HG03457 (cell line): ENCODE measurements around the gene ACTG1.
"Not testable (repeated sequence)": the region's sequence is repeated elsewhere in the genome, so short reads cannot be mapped to it uniquely, and the experiment has no call there.

Source experiments
- ATAC-seq: cut with Tn5 transposase; IDR thresholded peaks from one replicate; pipeline ENCODE4 v1.9.1; 2021; ENCODE audit warnings: moderate number of reproducible peaks; ENCODE audit not compliant: unreplicated experiment

The ACTG1 gene

GRCh38 chr17:81533339-81534141 is 20.9 kb upstream of the ACTG1 start:
- ATAC-seq = no peak

- ATAC-seq = no peak
These were observed 20.1 kb upstream of the ACTG1 start for GRCh38 chr17:81532490-81533287.

DNA sequence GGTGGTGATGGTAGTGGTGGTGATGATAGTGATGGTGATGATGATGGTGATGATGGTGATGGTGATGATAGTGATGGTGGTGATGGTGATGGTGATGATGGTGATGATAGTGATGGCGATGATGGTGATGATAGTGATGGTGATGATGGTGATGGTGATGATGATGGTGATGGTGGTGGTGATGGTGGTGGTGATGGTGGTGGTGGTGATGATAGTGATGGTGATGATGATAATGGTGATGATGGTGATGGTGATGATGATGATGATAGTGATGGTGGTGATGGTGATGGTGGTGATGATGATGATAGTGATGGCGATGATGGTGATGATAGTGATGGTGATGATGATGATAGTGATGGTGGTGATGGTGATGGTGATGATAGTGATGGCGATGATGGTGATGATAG is 19.4 kb upstream of the ACTG1 start:
- not testable (repeated sequence) for ATAC-seq

GRCh38 chr17:81531013-81531412 is 18.4 kb upstream of the ACTG1 start:
- not testable (repeated sequence) for ATAC-seq

GRCh38 chr17:81529437-81529803 is 16.8 kb upstream of the ACTG1 start:
- ATAC-seq = no peak

DNA sequence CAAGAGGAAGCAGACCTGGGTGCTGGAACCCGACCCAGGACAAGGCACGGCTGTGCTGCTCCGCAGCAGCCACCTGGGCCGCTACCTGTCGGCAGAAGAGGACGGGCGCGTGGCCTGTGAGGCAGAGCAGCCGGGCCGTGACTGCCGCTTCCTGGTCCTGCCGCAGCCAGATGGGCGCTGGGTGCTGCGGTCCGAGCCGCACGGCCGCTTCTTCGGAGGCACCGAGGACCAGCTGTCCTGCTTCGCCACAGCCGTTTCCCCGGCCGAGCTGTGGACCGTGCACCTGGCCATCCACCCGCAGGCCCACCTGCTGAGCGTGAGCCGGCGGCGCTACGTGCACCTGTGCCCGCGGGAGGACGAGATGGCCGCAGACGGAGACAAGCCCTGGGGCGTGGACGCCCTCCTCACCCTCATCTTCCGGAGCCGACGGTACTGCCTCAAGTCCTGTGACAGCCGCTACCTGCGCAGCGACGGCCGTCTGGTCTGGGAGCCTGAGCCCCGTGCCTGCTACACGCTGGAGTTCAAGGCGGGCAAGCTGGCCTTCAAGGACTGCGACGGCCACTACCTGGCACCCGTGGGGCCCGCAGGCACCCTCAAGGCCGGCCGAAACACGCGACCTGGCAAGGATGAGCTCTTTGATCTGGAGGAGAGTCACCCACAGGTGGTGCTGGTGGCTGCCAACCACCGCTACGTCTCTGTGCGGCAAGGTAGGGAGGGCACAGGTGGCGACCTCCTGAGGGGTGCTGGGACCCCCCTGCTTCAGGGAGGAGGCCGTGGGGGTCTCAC is 16.2 kb upstream of the ACTG1 start:
- no peak for ATAC-seq

GRCh38 chr17:81528384-81528650 is 15.7 kb upstream of the ACTG1 start:
- ATAC-seq = no peak

- ATAC-seq = no peak
These were observed 15.2 kb upstream of the ACTG1 start, which contains the start of gene FSCN2 for GRCh38 chr17:81527591-81528383. Gene FSCN2 (plus strand): TSS chr17:81528377. CDS start chr17:81528532, 155 bp downstream.

DNA sequence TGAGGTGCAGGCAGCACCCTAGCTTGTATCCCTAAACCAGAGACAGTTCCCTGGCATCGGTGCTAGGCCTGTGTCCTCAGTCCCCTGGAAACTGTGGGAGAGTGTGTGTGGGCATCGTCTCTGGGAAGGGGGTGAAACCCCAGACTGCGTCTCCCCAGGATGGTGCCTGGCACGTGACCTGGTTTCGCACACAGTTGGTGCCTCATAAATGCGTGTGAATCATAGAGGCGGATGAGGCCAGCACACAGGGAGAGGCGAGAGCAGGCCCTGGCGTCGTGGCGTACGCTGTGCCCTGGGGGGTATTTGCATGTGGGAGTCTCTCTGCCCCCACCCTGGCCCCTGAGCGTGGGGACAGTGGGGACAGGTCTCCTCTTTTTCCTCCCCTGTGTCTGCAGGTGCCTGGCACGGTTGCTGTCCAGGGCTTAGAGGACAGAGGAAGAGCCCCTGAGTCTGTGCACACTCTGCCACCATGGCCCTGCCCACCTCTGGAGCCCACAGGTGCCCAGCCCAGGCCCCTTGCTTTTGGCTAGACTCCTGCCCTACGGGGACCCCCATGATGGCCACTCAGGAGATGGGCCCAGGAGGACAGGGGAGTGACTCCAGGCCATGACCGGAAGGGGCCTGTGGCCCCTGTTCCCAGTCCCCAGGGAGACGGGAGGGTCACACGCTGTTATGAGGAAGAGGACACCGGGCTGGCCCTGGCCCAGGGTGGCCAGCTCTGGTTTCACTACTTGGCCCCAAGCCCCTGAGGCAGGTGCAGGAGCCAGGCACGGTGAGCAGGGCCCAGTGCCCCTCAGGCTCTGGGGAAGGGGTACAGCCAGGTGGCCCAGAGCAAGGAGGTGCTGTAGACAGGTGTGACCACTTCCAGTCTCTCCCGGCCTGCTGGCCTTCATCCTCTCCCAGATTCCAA is 14.3 kb upstream of the ACTG1 start:
- ATAC-seq = no peak

DNA sequence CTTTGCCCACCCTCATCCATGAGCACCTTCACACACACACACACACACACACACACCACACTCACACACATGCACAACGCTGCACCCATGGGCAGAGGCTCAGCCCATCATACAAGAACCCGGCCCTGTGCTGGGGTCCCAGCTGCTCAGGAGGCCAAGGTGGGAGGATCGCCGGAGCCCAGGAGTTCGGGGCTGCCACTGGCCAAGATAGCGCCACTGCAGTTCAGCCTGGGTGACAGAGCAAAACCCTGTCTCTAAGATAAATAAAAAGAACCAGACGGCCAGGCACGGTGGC is 12.2 kb upstream of the ACTG1 start:
- ATAC-seq = no peak

DNA sequence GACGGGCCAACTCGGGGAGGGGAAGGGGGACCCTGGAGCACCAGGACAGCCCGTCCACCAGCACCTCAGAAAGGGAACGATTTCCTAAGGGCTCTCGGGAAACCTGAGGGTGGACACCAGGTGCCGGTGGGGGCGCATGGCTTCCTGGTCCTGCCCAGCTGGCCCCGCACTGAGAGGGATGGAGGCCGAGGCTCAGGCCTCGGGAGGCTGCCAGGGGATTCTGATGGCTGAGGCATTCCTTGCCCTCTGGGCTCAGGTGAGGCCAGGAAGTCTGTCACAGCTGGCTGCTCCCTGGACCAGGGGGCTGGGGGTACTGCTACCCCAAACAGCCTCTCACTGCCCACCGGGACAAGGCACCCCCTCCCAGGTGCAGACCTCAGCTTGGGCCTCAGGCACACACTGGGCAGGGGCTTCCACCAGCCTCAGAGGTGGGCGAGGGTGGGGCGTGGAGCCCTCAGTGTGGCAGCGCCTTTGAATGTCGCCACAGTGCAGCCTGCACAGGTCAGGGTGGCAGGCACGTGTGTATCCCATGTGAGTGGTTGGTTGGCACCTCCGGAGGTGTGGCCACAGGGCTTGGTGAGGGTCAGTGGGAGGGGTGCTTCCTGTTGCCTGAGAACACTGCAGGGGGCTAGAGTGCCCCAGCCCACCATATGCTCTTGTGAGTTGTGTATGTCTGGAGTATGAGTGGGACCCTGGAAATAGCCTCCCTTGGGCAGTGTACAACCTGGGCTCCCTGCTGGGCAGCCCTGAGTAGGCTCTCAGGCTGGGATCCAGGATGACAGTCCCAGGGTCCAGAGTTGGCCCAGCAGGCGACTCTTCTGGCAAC is 11.7 kb upstream of the ACTG1 start:
- ATAC-seq = no peak

DNA sequence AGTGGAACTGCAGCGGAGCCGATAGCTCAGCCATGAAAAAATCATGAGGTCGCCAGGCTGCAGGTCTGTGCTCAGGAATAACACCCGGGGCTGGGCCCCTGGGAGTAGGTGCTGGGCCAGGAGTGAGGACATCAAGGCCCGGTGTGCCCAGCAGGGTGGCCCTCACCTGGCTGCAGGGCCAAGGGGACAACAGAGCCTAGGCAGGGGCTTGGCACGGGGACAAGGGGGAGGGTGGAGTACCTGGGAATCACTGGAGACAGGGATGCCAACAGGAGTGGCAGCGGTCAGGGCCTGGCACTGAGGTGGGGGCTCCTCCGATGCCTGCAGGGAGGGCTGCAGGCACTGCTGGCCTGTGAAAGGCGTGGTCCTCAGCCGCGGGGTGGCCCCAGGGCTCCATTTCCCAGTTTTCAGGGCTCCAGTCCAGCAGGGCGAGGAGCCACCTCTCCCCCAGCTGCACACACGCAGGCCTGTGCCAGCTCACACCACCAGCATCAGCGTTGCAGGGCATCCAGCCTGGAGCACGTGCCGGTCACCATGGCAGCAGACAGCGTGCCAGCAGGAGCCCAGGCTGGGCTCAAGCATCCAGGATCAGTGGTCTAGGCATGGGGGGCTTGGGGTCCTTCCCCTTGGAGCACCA is 10.9 kb upstream of the ACTG1 start:
- ATAC-seq = no peak

DNA sequence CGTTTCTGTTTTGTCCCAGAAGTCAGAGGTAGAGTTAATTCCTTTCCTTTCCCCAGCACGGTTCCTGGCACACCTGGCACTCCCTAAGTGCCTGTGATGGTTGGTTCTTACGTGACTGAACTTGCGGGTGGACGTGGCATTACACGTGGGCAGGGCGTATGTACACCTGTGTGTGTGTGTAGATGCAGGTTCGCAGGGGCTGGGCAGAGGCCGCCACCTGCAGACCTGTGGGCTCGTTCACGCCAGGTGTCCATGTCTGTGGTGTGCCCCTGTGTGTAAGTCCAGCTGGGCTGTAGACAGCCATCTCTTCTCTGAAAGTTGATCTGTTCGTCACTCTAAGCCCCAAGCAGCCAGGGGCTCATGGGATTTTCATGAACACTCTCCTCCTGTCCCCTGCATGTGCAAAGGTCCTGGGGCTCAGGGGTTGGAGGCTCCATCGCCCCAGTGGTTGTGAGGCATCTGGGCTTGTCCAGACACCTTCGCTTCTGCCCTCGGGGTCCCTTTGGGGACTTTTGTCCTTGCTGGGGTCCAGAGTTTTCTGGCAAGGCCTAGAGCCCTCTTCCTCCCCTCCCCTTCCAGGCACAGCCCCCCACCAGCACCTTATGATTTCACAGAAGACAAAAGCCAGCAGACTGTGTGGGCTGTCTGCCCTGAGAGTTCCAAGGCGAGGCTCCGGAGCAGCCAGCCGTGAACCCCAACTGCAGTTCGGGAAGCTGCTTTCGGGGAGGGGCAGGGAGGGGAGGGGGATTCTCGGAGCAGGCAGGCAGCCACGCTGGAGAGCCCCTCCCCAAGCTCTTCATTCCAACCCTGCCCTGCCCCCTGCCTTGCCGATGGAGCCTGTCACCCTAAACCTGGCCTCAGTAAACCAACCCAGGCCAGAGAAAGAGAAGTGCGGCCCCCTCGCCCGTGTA is 10.1 kb upstream of the ACTG1 start:
- ATAC-seq = no peak

GRCh38 chr17:81520021-81520901 is 7.7 kb upstream of the ACTG1 start:
- no peak for ATAC-seq

GRCh38 chr17:81519284-81520020 is 6.9 kb upstream of the ACTG1 start:
- ATAC-seq = no peak

DNA sequence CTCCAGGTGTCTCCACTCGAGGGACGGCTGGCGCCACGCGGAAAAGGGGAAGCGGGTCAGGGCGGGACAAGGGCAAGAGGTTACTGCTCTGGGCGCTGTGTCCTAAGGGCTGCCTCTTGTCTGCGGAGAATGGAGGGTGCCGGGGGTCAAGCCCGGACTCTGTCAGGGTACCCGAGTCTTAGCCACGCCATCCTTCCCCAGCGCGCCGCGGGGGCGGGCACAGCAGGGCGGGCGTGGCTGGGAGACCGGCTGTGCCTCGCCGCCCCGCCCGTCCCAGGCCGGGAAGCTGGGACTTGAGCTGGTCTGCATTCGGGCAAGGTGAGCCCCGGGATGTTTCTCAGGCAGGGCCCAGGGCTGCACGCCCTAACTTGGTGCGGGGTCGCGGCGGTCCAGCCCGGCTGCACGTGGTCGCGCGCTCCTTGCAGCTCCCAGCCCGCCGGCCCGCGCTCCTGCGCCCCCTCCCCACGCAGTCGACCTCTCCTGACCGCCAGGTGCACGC is 6.2 kb upstream of the ACTG1 start:
- no peak for ATAC-seq
